Gastrocnemius medialis (tissue), 4 donors: ENCODE data around the gene TMEM59L.

ENCODE experiments used
- CTCF ChIP-seq, 5 experiments: fragments of 450-650 bp in 3 of 5; fragments of 200-600 bp in 2 of 5; sonication (generic) in 2 of 5; IDR thresholded peaks in 4 of 5; conservative IDR thresholded peaks in 1 of 5; 1 replicate in 4 of 5; 2 replicates in 1 of 5; pipeline ENCODE4 v1.5.1; 2016 to 2019; ENCODE audit warnings: antibody characterized with exemption in 5 of 5, mild to moderate bottlenecking in 3 of 5, moderate library complexity in 3 of 5
- POLR2A ChIP-seq, 2 donors: fragments of 450-650 bp; IDR thresholded peaks; one replicate each; pipeline ENCODE4 v1.6.1; 2017; ENCODE audit warnings: antibody characterized with exemption in 2 of 2, mild to moderate bottlenecking in 2 of 2, moderate library complexity in 2 of 2

- TF ChIP-seq CTCF (IDR thresholded peaks at IDR 0.05 in 4 of 5, conservative IDR thresholded peaks at IDR 0.05 in 1 of 5) (no peak), POLR2A (IDR thresholded peaks at IDR 0.05) (peak in 1 of 2 donors; percentile 28)
Observed at GRCh38 chr19:18659281-18660050, 46.8 kb downstream of the TMEM59L start.
